Measurements from ENCODE around the gene ANKRD11. TPM values are rescaled to one million over a fixed set of nuclear protein-coding genes. Genes with fewer than 3 reads are reported as not detected.

Gene ANKRD11
- total RNA-seq, 3 donors from 2014 or later = 153 to 181 (median 162) TPM

DNA sequence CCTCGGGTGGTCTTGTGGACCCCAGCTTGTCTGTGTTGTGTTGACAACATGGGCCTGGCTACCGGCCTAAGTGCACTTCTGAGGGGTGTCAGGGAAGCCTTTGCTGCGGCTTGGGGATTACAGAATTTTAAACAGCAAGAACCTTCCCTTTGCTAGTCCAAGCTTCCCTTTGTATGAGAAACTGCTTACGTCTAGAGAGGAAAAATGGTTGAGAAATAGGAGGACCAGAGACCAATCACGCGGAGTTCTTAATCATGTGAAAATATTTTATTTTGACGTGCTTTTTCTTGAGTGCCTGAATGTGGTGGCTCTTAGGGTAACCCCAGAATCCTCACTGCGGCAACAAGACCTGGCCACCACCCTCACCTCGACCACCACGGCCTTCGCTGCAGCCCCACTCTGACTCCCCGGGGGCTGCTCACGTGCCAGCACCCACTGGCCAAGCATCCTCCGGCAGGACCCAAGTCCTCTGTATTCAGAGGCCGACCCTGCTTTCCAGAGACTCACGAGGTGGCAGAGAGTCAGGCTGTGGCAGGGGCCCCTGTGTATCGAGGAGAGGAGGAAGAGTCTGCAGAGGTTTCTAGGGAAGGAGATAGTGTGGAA is 191.6 kb downstream of the ANKRD11 start:
- Mint-ChIP-seq H3K27me3 (ENCODE audit: low read depth) (no peaks in the 10 kb centered on the region), H3K4me1 (ENCODE audit: low read depth) (peaks cover 41% of the 10 kb centered on the region), H3K4me3 (no peak overlapping the region), H3K36me3 (ENCODE audit: insufficient read depth) (peaks cover 18% of the 10 kb centered on the region), H3K9me3 (no peaks in the 10 kb centered on the region)
- DNase-seq (no peak), ATAC-seq (no peak)

DNA sequence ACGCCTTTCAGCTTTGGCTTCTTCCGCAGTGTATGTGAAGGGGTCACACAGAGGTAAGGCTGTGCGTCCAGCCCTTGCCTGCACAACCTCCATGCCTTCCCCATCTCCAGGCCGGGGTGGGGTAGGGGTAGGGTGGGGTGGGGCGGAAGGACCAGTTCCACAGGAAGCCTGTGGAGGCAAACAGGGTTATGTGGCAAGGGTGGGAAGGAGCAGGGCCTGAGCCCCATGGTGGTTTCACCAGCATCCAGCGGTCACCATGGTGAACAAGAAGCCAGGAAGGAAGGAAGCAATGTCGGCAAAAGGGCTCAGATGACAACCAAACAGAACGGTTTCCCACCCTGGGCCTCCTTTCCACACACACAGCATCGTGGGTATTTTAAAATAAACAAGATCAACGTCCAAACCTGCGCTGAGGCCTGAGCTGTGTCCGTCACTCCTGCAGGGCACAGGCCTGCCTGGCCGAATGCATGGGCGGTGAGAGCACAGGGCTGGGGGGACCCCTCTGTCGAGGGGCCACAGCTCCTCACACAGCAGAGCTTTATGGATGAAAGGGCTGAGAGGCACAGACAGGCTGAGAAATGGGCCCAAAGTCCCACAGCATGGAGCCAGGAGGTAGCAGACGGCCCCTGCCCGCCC is 192.3 kb downstream of the ANKRD11 start:
- ATAC-seq (no peak), DNase-seq (no peak)
- H3K27me3 Mint-ChIP-seq (ENCODE audit: low read depth) = no peaks in the 10 kb centered on the region
- no peaks in the 10 kb centered on the region for H3K9me3 Mint-ChIP-seq
- peaks cover 16% of the 10 kb centered on the region for H3K36me3 Mint-ChIP-seq (ENCODE audit: insufficient read depth)
- no peak overlapping the region for H3K4me3 Mint-ChIP-seq
- H3K4me1 Mint-ChIP-seq (ENCODE audit: low read depth) = peaks cover 39% of the 10 kb centered on the region

DNA sequence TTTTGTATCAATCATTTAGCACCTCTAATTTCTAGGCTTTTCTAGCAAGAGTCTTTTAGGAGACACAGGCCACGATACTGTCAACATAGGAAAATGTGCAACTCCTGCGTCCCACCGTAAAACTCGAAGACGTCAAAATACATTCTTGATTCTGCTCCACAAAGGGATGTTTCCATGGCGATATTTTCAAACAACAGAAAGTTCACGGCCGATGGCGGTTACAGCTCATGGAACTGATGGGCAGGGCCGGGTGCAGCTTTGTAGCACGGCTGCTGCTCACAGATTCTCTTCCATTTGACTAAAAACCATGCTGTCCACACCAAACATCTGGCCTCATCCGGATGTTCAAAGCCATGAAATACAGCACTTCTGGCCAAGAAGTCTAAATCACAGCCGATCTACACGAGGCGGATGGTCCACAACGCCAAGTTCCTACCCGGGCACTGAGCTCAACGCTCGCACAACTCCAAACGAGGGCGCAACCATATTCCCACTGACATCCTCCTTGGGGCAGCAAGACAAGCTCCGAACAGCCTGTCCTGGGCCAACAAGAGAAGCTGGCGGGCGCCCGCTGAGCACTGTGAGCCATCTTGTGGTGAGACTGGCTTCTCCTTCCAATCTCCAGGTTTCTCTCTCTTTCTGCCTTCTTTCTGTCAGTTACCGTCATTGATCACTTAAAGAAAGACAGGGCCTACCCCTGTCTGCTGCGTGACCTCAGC is 193.0 kb downstream of the ANKRD11 start:
- Mint-ChIP-seq H3K27me3 (ENCODE audit: low read depth) (no peaks in the 10 kb centered on the region), H3K4me1 (ENCODE audit: low read depth) (peaks cover 33% of the 10 kb centered on the region), H3K4me3 (no peak overlapping the region), H3K9me3 (no peaks in the 10 kb centered on the region), H3K36me3 (ENCODE audit: insufficient read depth) (peaks cover 11% of the 10 kb centered on the region)
- ATAC-seq (no peak), DNase-seq (no peak)

DNA sequence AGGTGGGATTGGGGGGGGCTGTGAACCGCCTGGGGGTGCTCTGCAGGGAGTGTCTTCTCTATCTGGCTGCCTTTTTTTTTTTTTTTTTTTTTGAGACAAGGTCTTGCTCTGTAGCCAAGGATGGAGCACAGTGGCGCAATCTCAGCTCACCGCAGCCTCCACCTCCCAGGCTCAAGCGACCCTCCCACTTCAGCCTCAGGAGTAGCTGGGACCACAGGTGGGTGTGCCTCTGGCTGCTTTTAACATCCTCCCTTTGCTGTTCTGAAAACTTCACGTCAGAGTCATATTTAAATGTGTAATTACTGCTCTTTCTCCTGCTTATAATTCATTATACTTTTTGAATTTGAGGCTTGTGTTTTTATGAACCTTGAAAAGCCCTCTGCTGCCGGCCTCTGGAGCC is 194.4 kb downstream of the ANKRD11 start:
- Mint-ChIP-seq H3K36me3 (ENCODE audit: insufficient read depth) (peaks cover 11% of the 10 kb centered on the region), H3K9me3 (no peaks in the 10 kb centered on the region), H3K27me3 (ENCODE audit: low read depth) (no peaks in the 10 kb centered on the region), H3K4me1 (ENCODE audit: low read depth) (peaks cover 34% of the 10 kb centered on the region), H3K4me3 (no peak overlapping the region)
- DNase-seq (no peak), ATAC-seq (no peak)

DNA sequence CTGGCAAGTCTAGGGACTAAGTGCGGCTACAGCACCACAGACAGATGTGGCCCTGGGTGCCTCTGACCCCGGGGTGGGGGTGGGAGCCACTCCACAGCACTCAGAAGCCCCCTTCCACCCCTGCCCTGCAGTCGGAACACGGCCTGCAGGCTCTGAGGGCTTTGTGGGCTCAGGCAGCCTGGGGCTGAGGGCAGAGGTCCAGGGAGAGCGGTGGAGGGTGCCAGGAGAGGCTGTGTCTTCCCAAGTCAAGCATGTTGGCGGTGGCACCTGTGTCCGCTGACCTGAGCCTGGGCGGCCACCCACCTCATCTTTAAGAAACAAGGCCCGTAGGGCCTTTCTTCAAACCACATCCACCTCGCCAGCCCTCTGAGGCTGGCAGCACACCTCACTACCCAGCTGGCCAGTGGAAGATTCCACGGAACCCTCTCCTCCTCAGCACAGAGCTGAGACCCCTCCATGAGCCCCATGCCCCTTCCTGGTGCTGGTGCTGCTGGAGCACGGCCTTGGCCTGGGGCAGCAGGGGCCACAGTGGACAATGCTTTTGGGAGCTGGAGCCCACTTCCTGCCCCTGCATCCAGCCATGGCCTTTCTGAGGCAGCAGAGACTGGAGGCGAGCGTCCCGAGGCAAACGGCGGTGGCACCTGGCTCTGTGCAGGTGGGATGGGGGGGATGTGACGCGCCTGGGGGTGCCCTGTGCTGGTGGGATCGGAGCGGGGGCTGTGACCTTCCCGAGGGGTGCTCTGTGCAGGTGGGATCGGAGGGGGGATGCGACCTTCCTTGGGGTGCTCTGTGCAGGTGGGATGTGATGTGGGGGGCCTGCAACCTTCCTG is 195.1 kb downstream of the ANKRD11 start:
- DNase-seq (no peak), ATAC-seq (no peak)
- Mint-ChIP-seq H3K36me3 (ENCODE audit: insufficient read depth) (peaks cover 8% of the 10 kb centered on the region), H3K4me3 (no peak overlapping the region), H3K4me1 (ENCODE audit: low read depth) (peaks cover 29% of the 10 kb centered on the region), H3K27me3 (ENCODE audit: low read depth) (no peaks in the 10 kb centered on the region), H3K9me3 (no peaks in the 10 kb centered on the region)

DNA sequence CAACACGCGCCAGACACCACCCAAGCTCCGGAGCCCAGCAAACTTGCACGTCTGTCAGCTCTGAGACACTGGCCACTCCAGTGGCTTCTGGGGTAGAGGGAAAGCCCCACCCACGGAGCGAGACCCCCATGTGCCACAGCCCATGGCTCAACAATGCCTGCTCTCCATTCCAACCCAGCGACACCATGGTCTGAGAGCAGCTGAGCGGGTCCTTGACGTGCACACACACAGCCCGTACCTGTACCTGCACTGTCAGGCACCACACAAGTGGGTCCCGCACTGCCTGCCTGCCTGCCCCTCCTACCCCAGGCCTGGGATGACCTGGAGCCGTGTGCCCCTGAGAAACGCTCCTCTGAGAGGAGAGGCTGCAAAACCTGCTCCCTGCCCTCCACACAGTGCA is 195.9 kb downstream of the ANKRD11 start:
- no peaks in the 10 kb centered on the region for H3K27me3 Mint-ChIP-seq (ENCODE audit: low read depth)
- H3K4me3 Mint-ChIP-seq = no peak overlapping the region
- H3K36me3 Mint-ChIP-seq (ENCODE audit: insufficient read depth) = peaks cover 8% of the 10 kb centered on the region
- DNase-seq (no peak), ATAC-seq (no peak)
- H3K9me3 Mint-ChIP-seq = no peaks in the 10 kb centered on the region
- peaks cover 31% of the 10 kb centered on the region for H3K4me1 Mint-ChIP-seq (ENCODE audit: low read depth)

DNA sequence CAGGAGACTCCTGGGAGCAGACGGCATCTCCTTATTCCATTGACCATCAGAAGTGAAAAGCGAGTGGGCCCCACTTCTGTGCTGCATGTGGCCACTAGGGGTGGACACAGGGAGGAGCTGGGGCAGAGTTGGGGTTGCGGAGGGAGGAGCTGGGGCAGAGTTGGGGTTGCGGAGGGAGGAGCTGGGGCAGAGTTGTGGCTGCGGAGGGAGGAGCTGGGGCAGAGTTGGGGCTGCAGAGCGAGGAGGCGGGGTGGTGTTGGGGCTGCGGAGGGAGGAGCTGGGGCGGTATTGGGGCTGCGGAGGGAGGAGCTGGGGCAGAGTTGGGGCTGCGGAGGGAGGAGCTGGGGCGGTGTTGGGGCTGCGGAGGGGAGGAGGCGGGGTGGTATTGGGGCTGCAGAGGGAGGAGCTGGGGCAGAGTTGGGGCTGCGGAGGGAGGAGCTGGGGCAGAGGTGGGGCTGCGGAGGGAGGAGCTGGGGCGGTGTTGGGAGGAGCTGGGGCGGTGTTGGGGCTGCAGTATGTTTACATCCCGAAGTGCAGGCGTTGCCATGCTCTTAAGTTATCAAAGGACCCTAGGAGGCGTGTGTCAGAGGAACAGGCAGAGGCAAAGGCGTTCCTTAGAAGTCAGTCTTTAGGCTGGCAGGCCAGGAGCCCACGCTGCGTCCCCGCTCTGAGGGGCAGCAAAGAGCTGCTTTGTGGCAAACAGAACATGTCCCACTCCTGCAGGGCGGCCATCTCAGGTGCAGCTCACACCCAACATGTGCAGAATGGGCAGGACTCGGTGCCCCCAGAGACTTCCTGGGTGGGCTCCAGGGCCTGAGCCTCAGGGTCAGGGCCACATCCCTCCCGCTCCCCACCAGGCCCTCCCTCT is 196.9 kb downstream of the ANKRD11 start:
- DNase-seq (no peak), ATAC-seq (no peak)
- Mint-ChIP-seq H3K36me3 (ENCODE audit: insufficient read depth) (peaks cover 8% of the 10 kb centered on the region), H3K4me1 (ENCODE audit: low read depth) (peaks cover 28% of the 10 kb centered on the region), H3K27me3 (ENCODE audit: low read depth) (no peaks in the 10 kb centered on the region), H3K9me3 (no peaks in the 10 kb centered on the region), H3K4me3 (no peak overlapping the region)

DNA sequence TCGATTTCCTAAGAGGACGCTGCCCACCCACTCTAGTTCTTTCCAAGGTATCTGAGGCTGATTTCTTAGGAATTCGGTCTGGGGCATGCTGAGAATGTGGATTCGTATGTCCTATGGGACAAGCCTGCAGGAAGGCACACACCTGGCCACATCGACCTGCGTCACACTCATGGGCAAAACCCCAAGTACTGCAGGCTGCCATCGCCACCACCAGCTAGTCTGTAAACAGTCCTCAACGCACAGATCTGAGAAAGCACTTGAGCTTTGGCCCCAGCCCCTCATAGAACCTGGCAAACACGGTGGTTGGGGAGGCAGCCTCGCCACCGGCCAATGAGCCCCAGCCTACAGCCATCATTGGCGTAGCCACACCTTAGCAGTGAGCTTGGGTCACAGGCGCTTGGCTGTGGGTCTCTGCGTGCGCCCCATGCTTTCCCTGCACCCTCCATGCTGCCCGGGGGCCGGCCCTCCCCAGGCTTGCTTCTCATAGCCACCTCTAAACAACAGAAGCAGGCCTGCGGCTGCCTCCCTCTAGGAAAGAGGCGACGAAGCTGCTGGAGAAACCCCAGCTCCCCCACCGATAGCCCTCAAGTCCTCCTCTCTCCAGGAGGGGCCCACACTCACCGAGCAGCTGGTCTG is 197.8 kb downstream of the ANKRD11 start:
- DNase-seq (no peak), ATAC-seq (no peak)
- no peaks in the 10 kb centered on the region for H3K9me3 Mint-ChIP-seq
- H3K27me3 Mint-ChIP-seq (ENCODE audit: low read depth) = no peaks in the 10 kb centered on the region
- H3K4me3 Mint-ChIP-seq = no peak overlapping the region
- H3K4me1 Mint-ChIP-seq (ENCODE audit: low read depth) = peaks cover 21% of the 10 kb centered on the region
- H3K36me3 Mint-ChIP-seq (ENCODE audit: insufficient read depth) = peaks cover 12% of the 10 kb centered on the region

DNA sequence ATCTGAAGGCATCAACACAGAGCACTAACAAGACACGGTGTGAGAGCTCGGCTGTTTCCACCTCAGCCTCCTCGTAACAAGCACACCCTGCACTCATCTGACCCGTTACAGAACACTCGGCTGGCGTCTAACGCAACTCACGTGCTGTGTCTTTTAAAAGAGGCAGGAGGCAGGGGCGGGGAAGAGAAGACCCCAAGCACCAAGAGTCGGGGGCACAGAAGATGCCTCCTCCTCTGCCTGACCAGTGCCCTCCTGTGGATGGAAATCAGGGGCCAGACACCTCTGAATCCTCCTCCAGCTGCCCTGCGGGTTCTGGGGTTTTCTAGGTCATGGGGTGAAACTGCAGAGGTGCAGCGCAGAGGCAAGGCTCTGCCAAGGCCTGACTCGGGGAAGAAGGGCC is 198.6 kb downstream of the ANKRD11 start:
- H3K9me3 Mint-ChIP-seq = no peaks in the 10 kb centered on the region
- H3K36me3 Mint-ChIP-seq (ENCODE audit: insufficient read depth) = peaks cover 9% of the 10 kb centered on the region
- ATAC-seq = no peak
- no peak for DNase-seq
- H3K4me3 Mint-ChIP-seq = no peak overlapping the region
- H3K27me3 Mint-ChIP-seq (ENCODE audit: low read depth) = no peaks in the 10 kb centered on the region
- H3K4me1 Mint-ChIP-seq (ENCODE audit: low read depth) = peaks cover 14% of the 10 kb centered on the region

DNA sequence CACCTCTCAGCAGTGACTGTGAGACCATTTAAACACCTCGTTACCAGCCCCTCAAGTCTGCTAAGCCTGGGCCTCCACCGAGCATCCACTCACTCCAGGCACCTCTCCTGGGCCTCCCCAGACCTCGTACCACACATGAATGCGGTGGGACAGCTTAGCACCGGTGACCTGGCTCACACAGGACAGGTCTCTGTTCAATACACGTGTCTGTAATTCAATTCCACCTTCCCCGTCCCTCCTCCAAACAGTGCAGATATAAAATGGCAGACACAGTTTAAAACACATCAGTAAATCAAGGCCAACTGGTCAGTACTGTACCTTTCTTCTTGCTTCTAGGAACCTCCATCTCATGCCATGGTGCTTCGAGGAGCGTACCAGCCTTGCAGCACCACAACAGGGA is 199.0 kb downstream of the ANKRD11 start:
- H3K4me1 Mint-ChIP-seq (ENCODE audit: low read depth) = peaks cover 9% of the 10 kb centered on the region
- no peaks in the 10 kb centered on the region for H3K9me3 Mint-ChIP-seq
- DNase-seq (no peak), ATAC-seq (no peak)
- H3K27me3 Mint-ChIP-seq (ENCODE audit: low read depth) = no peaks in the 10 kb centered on the region
- H3K4me3 Mint-ChIP-seq = no peak overlapping the region
- peaks cover 9% of the 10 kb centered on the region for H3K36me3 Mint-ChIP-seq (ENCODE audit: insufficient read depth)

DNA sequence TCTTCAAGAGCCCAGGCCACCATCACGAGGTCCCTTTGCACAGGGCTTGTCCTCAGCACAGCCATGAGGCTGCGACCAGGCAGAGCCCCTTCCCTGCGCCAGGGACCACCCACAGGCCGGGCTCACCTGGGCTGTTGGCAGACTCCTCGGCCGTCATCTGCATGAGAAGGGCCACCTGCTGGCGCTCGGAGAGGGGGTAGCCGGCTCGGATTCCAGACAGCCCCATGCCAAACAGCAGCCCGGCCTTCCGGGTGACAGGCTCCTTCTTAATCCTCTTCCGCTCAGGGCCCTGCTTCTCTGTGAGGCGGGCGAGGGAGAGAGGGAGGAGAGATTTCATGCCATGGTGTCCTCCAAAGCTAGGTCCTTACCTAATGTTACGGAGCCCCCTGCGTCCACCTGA is 199.5 kb downstream of the ANKRD11 start:
- Mint-ChIP-seq H3K27me3 (ENCODE audit: low read depth) (no peaks in the 10 kb centered on the region), H3K4me3 (no peak overlapping the region), H3K36me3 (ENCODE audit: insufficient read depth) (peaks cover 9% of the 10 kb centered on the region), H3K4me1 (ENCODE audit: low read depth) (peaks cover 5% of the 10 kb centered on the region), H3K9me3 (no peaks in the 10 kb centered on the region)
- no peak for ATAC-seq
- no peak for DNase-seq

DNA sequence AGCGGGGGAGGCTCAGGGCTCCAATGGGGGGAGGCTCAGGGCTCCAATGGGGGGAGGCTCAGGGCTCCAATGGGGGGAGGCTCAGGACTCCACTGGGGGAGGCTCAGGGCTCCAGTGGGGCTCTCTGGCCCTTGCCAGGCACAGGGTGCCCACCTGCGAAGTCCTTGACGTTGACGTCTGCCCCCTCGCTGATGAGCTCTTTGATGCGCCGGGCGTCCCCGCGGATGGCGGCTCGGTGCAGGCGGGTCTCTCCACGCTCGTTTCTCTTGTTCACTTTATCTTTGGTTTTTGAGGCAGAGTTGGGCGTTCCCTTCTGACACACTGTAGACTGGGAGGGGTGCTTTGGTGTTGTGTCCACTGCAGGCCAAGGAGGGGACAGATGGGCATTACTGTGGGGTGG is 199.9 kb downstream of the ANKRD11 start:
- no peaks in the 10 kb centered on the region for H3K27me3 Mint-ChIP-seq (ENCODE audit: low read depth)
- no peak for ATAC-seq
- H3K4me1 Mint-ChIP-seq (ENCODE audit: low read depth) = peaks cover 5% of the 10 kb centered on the region
- H3K9me3 Mint-ChIP-seq = no peaks in the 10 kb centered on the region
- H3K36me3 Mint-ChIP-seq (ENCODE audit: insufficient read depth) = peaks cover 9% of the 10 kb centered on the region
- no peak for DNase-seq
- H3K4me3 Mint-ChIP-seq = no peak overlapping the region
